Measurements from ENCODE around the gene CSK.

Gene CSK

DNA sequence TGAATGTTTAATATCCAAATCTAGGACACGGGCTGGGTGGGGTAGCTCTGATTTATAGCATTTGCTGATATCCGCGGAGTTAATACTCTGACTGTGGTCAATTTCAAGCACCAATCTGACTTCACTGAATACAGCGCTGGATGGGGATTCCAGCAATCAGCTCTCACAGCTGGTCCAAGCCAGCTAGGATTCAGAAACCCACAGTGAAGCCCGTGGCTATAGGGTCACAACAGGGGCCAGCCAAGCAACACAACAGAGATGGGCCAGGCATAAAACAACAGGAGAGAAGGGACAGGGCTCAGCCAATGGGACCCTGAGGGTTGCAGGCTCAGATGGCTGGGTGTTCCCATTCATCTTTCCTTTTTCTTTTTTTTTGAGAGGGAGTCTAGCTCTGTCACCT, 25.4 kb downstream of the CSK start:
- DNase-seq (ENCODE audit: low read depth): no peak
- no peak overlapping the region for H3K4me3 ChIP-seq (ENCODE audit: control insufficient read depth, low read depth, low read length)
- TF ChIP-seq, protein P1, sequence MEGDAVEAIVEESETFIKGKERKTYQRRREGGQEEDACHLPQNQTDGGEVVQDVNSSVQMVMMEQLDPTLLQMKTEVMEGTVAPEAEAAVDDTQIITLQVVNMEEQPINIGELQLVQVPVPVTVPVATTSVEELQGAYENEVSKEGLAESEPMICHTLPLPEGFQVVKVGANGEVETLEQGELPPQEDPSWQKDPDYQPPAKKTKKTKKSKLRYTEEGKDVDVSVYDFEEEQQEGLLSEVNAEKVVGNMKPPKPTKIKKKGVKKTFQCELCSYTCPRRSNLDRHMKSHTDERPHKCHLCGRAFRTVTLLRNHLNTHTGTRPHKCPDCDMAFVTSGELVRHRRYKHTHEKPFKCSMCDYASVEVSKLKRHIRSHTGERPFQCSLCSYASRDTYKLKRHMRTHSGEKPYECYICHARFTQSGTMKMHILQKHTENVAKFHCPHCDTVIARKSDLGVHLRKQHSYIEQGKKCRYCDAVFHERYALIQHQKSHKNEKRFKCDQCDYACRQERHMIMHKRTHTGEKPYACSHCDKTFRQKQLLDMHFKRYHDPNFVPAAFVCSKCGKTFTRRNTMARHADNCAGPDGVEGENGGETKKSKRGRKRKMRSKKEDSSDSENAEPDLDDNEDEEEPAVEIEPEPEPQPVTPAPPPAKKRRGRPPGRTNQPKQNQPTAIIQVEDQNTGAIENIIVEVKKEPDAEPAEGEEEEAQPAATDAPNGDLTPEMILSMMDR (IDR thresholded peaks at IDR 0.05; ENCODE audit: control insufficient read depth, insufficient read depth, low read depth, low read length, missing control alignments): no peak

- H3K4me3 ChIP-seq (ENCODE audit: control insufficient read depth, low read depth, low read length): no peak overlapping the region
- DNase-seq (ENCODE audit: low read depth): no peak
- TF ChIP-seq, protein P1 (IDR thresholded peaks at IDR 0.05; ENCODE audit: control insufficient read depth, insufficient read depth, low read depth, low read length, missing control alignments): no peak
Measured at GRCh38 chr15:74808078-74808839, 26.4 kb downstream of the CSK start.

DNA sequence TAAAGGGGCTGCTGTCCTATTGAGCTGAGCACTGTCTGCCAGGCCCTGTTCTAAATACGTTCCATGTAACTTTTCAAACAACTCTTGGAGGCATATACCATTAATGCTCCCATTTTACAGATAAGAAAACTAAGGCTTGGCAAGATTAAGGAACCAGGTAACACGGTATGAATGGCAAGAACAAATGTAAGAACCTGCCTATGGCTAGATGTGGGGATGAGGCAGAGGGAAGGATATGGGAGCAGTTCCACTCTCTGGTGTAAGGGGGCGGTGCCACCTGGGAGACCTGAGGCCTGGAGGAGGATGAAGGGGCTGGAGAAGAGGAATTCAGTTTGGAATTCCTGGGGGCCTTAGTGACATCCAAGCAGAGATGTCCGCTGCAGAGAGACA, 27.0 kb downstream of the CSK start:
- TF ChIP-seq, protein P1 (IDR thresholded peaks at IDR 0.05; ENCODE audit: control insufficient read depth, insufficient read depth, low read depth, low read length, missing control alignments): no peak
- no peak overlapping the region for H3K4me3 ChIP-seq (ENCODE audit: control insufficient read depth, low read depth, low read length)
- no peak for DNase-seq (ENCODE audit: low read depth)

GRCh38 chr15:74809242-74809641, 27.4 kb downstream of the CSK start:
- TF ChIP-seq, protein P1 (IDR thresholded peaks at IDR 0.05; ENCODE audit: control insufficient read depth, insufficient read depth, low read depth, low read length, missing control alignments): no peak
- H3K4me3 ChIP-seq (ENCODE audit: control insufficient read depth, low read depth, low read length): no peak overlapping the region
- no peak for DNase-seq (ENCODE audit: low read depth)

GRCh38 chr15:74809956-74810355, 28.1 kb downstream of the CSK start:
- TF ChIP-seq, protein P1 (IDR thresholded peaks at IDR 0.05; ENCODE audit: control insufficient read depth, insufficient read depth, low read depth, low read length, missing control alignments): no peak
- H3K4me3 ChIP-seq (ENCODE audit: control insufficient read depth, low read depth, low read length): no peak overlapping the region
- DNase-seq (ENCODE audit: low read depth): no peak

DNA sequence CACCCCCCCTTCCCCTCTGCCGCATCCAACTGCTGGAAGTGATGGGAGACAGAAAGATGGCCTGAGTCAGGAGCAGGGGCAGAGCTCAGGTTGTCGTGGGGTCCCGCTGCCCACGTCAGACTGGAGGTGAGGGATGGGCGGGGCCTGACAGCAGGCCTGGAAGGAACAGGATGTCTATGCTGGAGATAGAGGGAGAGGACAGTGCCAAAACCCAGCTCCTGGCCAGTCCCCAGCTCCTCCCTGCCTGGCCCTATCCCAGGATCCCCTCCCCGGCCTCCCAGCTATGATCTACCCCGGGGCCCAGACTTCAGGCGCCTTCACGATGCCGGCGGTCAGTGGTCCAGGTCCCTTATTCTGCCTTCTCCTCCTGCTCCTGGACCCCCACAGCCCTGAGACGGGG, 30.7 kb downstream of the CSK start, which contains the start of gene LMAN1L:
Gene LMAN1L (plus strand): TSS at position 303 of the 400 bp plus-strand sequence. CDS start 20 bp downstream, at position 323.
- no peak within 1 kb of the TSS for H3K4me3 ChIP-seq (ENCODE audit: control insufficient read depth, low read depth, low read length)
- TF ChIP-seq, protein P1 (IDR thresholded peaks at IDR 0.05; ENCODE audit: control insufficient read depth, insufficient read depth, low read depth, low read length, missing control alignments): no peak
- no peak for DNase-seq (ENCODE audit: low read depth)
